Breast epithelium (tissue), 3 donors: ENCODE results near the gene PKNOX2.

Source experiments
- POLR2A ChIP-seq: fragments of 450-650 bp; IDR thresholded peaks from one replicate; pipeline ENCODE4 v1.6.1; 2016; ENCODE audit warnings: antibody characterized with exemption, mild to moderate bottlenecking, moderate library complexity
- TF ChIP-seq, protein P1 (sequence below), 3 donors: fragments of 450-650 bp; IDR thresholded peaks; one replicate each; pipeline ENCODE4 v1.5.1; 2016 to 2017; ENCODE audit warnings: antibody characterized with exemption in 3 of 3, mild to moderate bottlenecking in 3 of 3, moderate library complexity in 3 of 3

DNA sequence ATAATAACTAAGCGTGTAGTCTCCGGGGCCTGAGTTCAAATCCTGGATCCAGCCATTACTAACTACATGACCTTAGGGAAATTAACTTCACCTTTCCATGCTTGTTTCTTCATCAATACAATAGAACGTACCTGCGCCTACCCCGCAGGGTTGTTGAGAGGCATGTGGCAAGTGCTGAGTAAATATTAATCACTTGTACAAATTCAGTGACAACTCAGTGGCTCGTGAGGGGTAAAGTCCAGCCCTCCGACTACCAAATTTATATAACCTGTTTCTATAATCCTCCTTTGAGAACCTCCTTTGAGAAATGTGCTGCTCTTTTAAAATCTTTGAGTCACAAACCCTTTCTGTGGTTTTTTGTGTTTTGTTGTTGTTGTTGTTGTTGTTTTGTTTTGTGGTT, 281.7 kb downstream of the PKNOX2 start:
- TF ChIP-seq, protein P1, sequence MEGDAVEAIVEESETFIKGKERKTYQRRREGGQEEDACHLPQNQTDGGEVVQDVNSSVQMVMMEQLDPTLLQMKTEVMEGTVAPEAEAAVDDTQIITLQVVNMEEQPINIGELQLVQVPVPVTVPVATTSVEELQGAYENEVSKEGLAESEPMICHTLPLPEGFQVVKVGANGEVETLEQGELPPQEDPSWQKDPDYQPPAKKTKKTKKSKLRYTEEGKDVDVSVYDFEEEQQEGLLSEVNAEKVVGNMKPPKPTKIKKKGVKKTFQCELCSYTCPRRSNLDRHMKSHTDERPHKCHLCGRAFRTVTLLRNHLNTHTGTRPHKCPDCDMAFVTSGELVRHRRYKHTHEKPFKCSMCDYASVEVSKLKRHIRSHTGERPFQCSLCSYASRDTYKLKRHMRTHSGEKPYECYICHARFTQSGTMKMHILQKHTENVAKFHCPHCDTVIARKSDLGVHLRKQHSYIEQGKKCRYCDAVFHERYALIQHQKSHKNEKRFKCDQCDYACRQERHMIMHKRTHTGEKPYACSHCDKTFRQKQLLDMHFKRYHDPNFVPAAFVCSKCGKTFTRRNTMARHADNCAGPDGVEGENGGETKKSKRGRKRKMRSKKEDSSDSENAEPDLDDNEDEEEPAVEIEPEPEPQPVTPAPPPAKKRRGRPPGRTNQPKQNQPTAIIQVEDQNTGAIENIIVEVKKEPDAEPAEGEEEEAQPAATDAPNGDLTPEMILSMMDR (IDR thresholded peaks at IDR 0.05): no peak
- TF ChIP-seq POLR2A: no peak
